Neural progenitor cell (in vitro differentiated cells): ENCODE data around the gene ACKR2. TPM values are rescaled to one million over a fixed set of nuclear protein-coding genes. Genes with fewer than 3 reads are reported as not detected.
A peak's percentile ranks its signal among the peaks of the same experiment; 100 is the strongest.

Experiments used
- DNase-seq: peaks from one replicate; pipeline ENCODE4 v3.0.0-alpha.2; 2016; ENCODE audit warnings: low spot score
- H2AFZ ChIP-seq: fragments of 200-600 bp; sonication (generic); replicated peaks from 2 replicates; pipeline ENCODE4 v1.6.1; 2016; ENCODE audit warnings: antibody characterized with exemption
- H3F3A ChIP-seq: fragments of 200-600 bp; sonication (generic); 2 replicates; pipeline ENCODE4 v1.6.1; 2016; ENCODE audit warnings: antibody characterized with exemption, low read depth
- H3K27ac ChIP-seq: fragments of 200-600 bp; sonication (generic); 2 replicates; pipeline ENCODE4 v1.5.1; 2016; ENCODE audit warnings: mild to moderate bottlenecking
- H3K27me3 ChIP-seq: fragments of 200-600 bp; sonication (generic); 2 replicates; pipeline ENCODE4 v1.6.1; 2016; ENCODE audit warnings: mild to moderate bottlenecking, moderate library complexity
- H3K36me3 ChIP-seq: fragments of 200-600 bp; sonication (generic); 2 replicates; pipeline ENCODE4 v1.5.1; 2016
- H3K4me1 ChIP-seq: fragments of 200-600 bp; sonication (generic); 2 replicates; pipeline ENCODE4 v1.6.1; 2016; ENCODE audit warnings: mixed run types
- H3K4me2 ChIP-seq: fragments of 200-600 bp; sonication (generic); 2 replicates; pipeline ENCODE4 v1.6.1; 2016
- H3K4me3 ChIP-seq: fragments of 200-600 bp; sonication (generic); 2 replicates; pipeline ENCODE4 v1.5.1; 2016
- H3K79me2 ChIP-seq: fragments of 200-600 bp; sonication (generic); 2 replicates; pipeline ENCODE4 v1.6.1; 2016; ENCODE audit warnings: low read depth
- H3K9ac ChIP-seq: fragments of 200-600 bp; sonication (generic); 2 replicates; pipeline ENCODE4 v1.6.1; 2016
- H3K9me3 ChIP-seq: fragments of 200-600 bp; sonication (generic); 2 replicates; pipeline ENCODE4 v1.5.1; 2016; ENCODE audit warnings: low read depth
- H4K20me1 ChIP-seq: fragments of 200-600 bp; sonication (generic); 2 replicates; pipeline ENCODE4 v1.6.1; 2016; ENCODE audit warnings: low read depth
- H3K27ac Mint-ChIP-seq: 3 replicates; pipeline ENCODE4 v1.8.0; 2021; ENCODE audit warnings: mixed read lengths
- H3K27me3 Mint-ChIP-seq: 2 replicates; pipeline ENCODE4 v1.8.0; 2022; ENCODE audit warnings: low read depth, mild to moderate bottlenecking, inconsistent platforms, moderate library complexity, mixed read lengths; ENCODE audit not compliant: insufficient read depth
- H3K36me3 Mint-ChIP-seq: 3 replicates; pipeline ENCODE4 v1.8.0; 2021; ENCODE audit warnings: mixed read lengths
- H3K4me1 Mint-ChIP-seq: 3 replicates; pipeline ENCODE4 v1.8.0; 2021; ENCODE audit warnings: mixed read lengths
- H3K4me3 Mint-ChIP-seq: 3 replicates; pipeline ENCODE4 v1.8.0; 2021; ENCODE audit warnings: mild to moderate bottlenecking, moderate library complexity, mixed read lengths
- H3K9me3 Mint-ChIP-seq: 3 replicates; pipeline ENCODE4 v1.8.0; 2020; ENCODE audit warnings: mixed read lengths
- CTCF ChIP-seq: fragments of 200-600 bp; sonication (generic); IDR thresholded peaks from 2 replicates; pipeline ENCODE4 v1.5.1; 2017; ENCODE audit warnings: antibody characterized with exemption, mild to moderate bottlenecking
- EZH2 ChIP-seq: fragments of 200-600 bp; sonication (generic); IDR thresholded peaks from 2 replicates; pipeline ENCODE4 v1.6.1; 2017; ENCODE audit warnings: antibody characterized with exemption, mild to moderate bottlenecking, moderate library complexity
- EZH2phosphoT487 ChIP-seq: fragments of 200-600 bp; sonication (generic); IDR thresholded peaks from 2 replicates; pipeline ENCODE4 v1.6.1; 2017; ENCODE audit warnings: antibody characterized with exemption
- small RNA-seq: library from RNA; depleted of rRNA; stranded (forward); fragments of <200 nt; gene quantifications from one replicate; pipeline ENCODE3, GENCODE V24; 2015
- total RNA-seq: library from RNA; depleted of rRNA; stranded (reverse); fragments of >200 nt; gene quantifications from 2 replicates; pipeline ENCODE4 v1.2.3, GENCODE V29; 2015; ENCODE audit warnings: low replicate concordance

The ACKR2 gene
- total RNA-seq, 1 donor from 2014 or later: not detected

GRCh38 chr3:42914771-42915515, 105.7 kb downstream of the ACKR2 start:
- H3K9me3 Mint-ChIP-seq: peaks cover 51% of the 10 kb centered on the region
- H3K36me3 ChIP-seq: no peaks in the 10 kb centered on the region

More at GRCh38 chr3:42914771-42915515, 105.7 kb downstream of the ACKR2 start:
- Histone ChIP-seq H3K4me3 (no peak overlapping the region), H4K20me1 (no peaks in the 10 kb centered on the region), H3K27me3 (no peaks in the 10 kb centered on the region), H3F3A (peaks cover 5% of the 10 kb centered on the region), H3K9ac (no peak overlapping the region), H3K4me2 (no peak overlapping the region), H3K79me2 (no peaks in the 10 kb centered on the region), H3K4me1 (no peaks in the 10 kb centered on the region), H2AFZ (no peak overlapping the region), H3K27ac (no peak overlapping the region), H3K9me3 (peaks cover 20% of the 10 kb centered on the region)
- H3K36me3 Mint-ChIP-seq: peaks cover 2% of the 10 kb centered on the region
- H3K27ac Mint-ChIP-seq: no peak overlapping the region
- H3K4me1 Mint-ChIP-seq: no peaks in the 10 kb centered on the region
- TF ChIP-seq EZH2phosphoT487 (no peak), CTCF (no peak), EZH2 (no peak)
- peaks cover 5% of the 10 kb centered on the region for H3K27me3 Mint-ChIP-seq
- H3K4me3 Mint-ChIP-seq: no peak overlapping the region
- peak; percentile 3 for DNase-seq

Small RNAs within 50 kb of the gene (small RNA-seq; reads per million reads assigned to genes)
- not detected for gene CCDC13

Other genes with a start within 250 kb of the ACKR2 start
- gene SEC22C, start 227.5 kb upstream of the ACKR2 start, total RNA-seq: 48.5 and 48.6 TPM in 2 replicates
- 58.4 and 108 TPM in 2 replicates for gene SS18L2, start 218.6 kb upstream of the ACKR2 start, total RNA-seq
- 127 and 190 TPM in 2 replicates for gene NKTR, start 208.8 kb upstream of the ACKR2 start, total RNA-seq
- 4.4 and 5.7 TPM in 2 replicates for gene ZBTB47, start 155.7 kb upstream of the ACKR2 start, total RNA-seq
- gene KLHL40, start 123.9 kb upstream of the ACKR2 start, total RNA-seq: not detected in 2 replicates
- gene HHATL, start 106.6 kb upstream of the ACKR2 start, total RNA-seq: not detected in 2 replicates
- gene CCDC13, start 36.2 kb upstream of the ACKR2 start, total RNA-seq: 1.1 TPM in 1 of 2 replicates, not detected in the other
- gene HIGD1A, start 5.0 kb upstream of the ACKR2 start, total RNA-seq: 110 and 181 TPM in 2 replicates
- not detected in 2 replicates for gene CYP8B1, start 66.4 kb downstream of the ACKR2 start, total RNA-seq
- not detected in 2 replicates for gene ZNF662, start 96.7 kb downstream of the ACKR2 start, total RNA-seq
- 3.9 and 10.3 TPM in 2 replicates for gene GASK1A, start 169.9 kb downstream of the ACKR2 start, total RNA-seq